HCT116 (cell line): ENCODE measurements around the gene MAP3K5.

Experiments used
- ATF3 ChIP-seq: IDR thresholded peaks from 2 replicates; pipeline ENCODE4 v1.6.1; 2012
- CEBPB ChIP-seq: IDR thresholded peaks from 2 replicates; pipeline ENCODE4 v1.6.1; 2012; ENCODE audit warnings: low read depth
- CTCF ChIP-seq, 3 experiments: fragments of 200-600 bp in 1 of 3; sonication (generic) in 1 of 3; IDR thresholded peaks in 2 of 3; conservative IDR thresholded peaks in 1 of 3; 2 replicates each; pipeline ENCODE4 v1.5.1; 2012 to 2017; ENCODE audit warnings: low read depth in 2 of 3, low read length in 2 of 3, antibody characterized with exemption in 1 of 3, borderline replicate concordance in 1 of 3, control low read depth in 1 of 3, mild to moderate bottlenecking in 1 of 3, mixed read lengths in 1 of 3, mixed run types in 1 of 3, moderate library complexity in 1 of 3; ENCODE audit not compliant: insufficient read depth in 1 of 3
- ELF1 ChIP-seq: IDR thresholded peaks from 2 replicates; pipeline ENCODE4 v1.6.1; 2012; ENCODE audit warnings: low read depth, borderline replicate concordance
- EZH2 ChIP-seq: fragments of 200-600 bp; sonication (generic); IDR thresholded peaks from 2 replicates; pipeline ENCODE4 v1.6.1; 2017; ENCODE audit warnings: antibody characterized with exemption, mixed run types
- POLR2A ChIP-seq: IDR thresholded peaks from 2 replicates; pipeline ENCODE4 v1.7.0; 2011; ENCODE audit warnings: borderline replicate concordance; ENCODE audit not compliant: insufficient read depth, insufficient read length; ENCODE audit errors: extremely low read depth
- POLR2AphosphoS5 ChIP-seq: IDR thresholded peaks from 2 replicates; pipeline ENCODE4 v1.6.1; 2011; ENCODE audit warnings: mild to moderate bottlenecking, low read depth, low read length, moderate library complexity
- SRF ChIP-seq: IDR thresholded peaks from 2 replicates; pipeline ENCODE4 v1.6.1; 2012; ENCODE audit warnings: low read depth
- YY1 ChIP-seq: IDR thresholded peaks from 2 replicates; pipeline ENCODE4 v1.6.1; 2011; ENCODE audit warnings: low read length, low read depth, moderate library complexity, mild to moderate bottlenecking; ENCODE audit not compliant: insufficient replicate concordance; ENCODE audit errors: extremely low read depth

- TF ChIP-seq CTCF (IDR thresholded peaks at IDR 0.05 in 2 of 3, conservative IDR thresholded peaks at IDR 0.05 in 1 of 3; ENCODE audit: borderline replicate concordance in 1 of 3, insufficient read depth in 1 of 3, low read depth in 2 of 3, low read length in 2 of 3) (no peak), EZH2 (no peak), ATF3 (no peak), CEBPB (no peak), POLR2AphosphoS5 (no peak), ELF1 (no peak), YY1 (no peak), SRF (no peak), POLR2A (no peak)
These were observed 221.2 kb downstream of the MAP3K5 start for GRCh38 chr6:136571065-136571464.
